HS-5 (cell line): ENCODE data around the gene TXNRD2.

ENCODE experiments used
- DNase-seq: peaks from one replicate; pipeline ENCODE4 v3.0.0-alpha.2; 2012; ENCODE audit warnings: low read depth

TXNRD2 gene

DNA sequence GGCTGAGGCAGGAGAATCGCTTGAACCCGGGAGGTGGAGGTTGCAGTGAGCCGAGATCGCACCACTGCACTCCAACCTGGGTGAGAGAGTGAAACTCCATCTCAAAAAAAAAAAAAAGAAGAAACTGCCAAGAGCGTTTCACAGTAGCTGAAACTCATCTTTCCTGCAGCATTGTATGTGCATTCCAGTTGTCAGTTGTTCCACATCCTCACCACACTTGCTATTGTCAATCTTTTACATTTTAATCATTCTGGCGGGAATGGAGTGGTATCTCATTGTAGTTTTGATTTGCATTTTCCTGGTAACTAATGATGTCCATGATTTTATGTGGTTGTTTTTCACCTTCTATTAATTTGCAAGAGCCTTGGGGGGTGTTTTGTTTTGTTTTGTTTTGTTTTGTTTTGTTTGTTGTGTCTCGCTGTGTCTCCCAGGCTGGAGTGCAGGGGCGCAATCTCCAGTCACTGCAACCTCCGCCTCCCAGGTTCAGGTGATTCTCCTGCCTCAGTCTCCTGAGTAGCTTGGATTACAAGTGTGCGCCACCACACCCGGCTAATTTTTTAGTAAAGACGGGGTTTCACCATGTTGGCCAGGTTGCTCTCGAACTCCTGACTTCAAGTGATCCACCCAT is 78.9 kb downstream of the TXNRD2 start:
- DNase-seq, result no peak

DNA sequence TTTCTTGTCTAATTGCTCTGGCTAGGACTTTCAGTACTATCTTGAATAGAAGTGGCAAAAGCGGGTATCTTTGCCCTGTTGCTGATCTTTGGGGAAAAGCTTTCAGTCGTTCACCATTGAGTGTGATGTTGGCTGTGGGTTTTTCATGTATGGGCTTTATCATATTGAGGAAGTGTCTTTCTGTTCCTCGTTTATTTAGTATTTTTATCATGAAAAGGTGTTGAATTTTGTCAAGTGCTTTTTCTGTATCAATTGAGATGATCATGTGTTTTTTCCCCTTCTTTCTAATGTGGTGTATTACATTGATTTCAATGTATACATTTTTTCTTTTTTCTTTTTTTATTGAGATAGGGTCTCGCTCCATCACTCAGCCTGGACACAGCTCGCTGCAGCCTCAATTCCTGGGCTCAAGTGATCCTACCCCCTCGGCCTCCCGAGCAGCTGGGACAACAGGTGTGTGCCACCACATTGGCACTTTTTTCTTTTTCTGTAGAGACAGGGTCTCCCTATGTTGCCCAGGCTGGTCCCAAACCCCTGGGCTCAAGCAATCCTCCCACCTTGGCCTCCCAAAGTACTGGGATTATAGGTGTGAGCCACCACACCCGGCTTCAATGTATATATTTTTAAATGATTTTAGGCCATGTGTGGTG is 81.6 kb downstream of the TXNRD2 start:
- no peak for DNase-seq

DNA sequence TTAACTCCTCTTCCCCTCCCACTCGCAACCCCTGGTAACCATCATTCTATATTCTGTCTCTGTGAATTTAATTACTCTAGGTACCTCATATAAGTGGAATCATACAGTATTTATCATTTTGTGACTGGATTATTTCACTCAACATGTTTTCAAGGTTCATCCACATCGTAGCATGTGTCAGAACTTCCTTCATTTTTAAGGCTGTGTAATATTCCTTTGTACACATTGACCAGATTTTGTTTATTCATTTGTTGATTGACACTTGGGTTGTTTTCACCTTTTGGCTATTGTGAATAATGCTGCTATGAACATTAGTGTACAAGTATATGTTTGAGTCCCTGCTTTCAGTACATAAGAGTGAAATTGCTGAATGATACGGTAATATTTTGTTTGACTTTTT is 84.2 kb downstream of the TXNRD2 start:
- DNase-seq, result no peak

DNA sequence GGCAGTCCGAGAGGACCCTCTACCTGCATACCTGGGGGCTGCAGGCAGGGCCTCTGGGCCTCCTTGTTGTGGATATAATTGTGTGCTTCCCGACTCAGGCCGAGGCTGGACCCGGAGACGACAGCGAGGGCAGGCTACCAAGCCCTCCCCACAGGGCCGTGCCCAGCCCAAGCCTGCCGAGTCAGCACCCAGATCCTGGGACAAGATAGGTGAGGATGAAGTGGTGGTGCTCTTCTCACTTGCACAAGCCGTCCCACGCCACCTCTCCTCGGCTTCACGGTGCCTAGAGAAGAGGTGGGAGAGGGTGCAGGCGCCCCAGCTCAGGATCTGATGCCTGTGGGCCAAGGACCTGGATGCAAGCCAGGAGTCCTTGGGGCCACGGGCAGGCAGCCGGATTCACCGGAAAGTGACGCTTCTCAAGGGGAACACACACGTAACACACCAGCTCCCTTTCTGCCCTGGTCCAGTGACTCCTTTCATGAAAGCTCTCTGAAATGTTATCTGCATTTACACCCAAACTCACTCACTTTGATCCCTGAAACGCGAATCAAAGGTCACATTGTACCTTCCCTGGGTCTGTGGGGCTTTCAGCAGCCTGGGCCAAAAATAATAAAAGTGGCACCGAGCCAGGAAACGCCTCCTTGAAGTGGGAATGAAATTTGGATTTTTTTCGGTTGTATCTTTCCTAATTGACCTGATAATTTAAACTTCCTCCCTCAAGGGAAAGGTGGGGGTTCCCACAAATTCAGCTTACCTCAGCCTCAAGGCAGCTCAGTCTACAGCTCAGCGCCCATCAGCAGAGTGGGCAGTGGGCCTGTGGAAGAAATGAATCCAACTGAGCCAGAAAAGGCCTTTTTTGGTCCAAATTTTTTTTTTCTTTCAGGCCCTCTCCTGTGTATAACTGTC is 85.9 kb downstream of the TXNRD2 start:
- DNase-seq, result peak; percentile 60

DNA sequence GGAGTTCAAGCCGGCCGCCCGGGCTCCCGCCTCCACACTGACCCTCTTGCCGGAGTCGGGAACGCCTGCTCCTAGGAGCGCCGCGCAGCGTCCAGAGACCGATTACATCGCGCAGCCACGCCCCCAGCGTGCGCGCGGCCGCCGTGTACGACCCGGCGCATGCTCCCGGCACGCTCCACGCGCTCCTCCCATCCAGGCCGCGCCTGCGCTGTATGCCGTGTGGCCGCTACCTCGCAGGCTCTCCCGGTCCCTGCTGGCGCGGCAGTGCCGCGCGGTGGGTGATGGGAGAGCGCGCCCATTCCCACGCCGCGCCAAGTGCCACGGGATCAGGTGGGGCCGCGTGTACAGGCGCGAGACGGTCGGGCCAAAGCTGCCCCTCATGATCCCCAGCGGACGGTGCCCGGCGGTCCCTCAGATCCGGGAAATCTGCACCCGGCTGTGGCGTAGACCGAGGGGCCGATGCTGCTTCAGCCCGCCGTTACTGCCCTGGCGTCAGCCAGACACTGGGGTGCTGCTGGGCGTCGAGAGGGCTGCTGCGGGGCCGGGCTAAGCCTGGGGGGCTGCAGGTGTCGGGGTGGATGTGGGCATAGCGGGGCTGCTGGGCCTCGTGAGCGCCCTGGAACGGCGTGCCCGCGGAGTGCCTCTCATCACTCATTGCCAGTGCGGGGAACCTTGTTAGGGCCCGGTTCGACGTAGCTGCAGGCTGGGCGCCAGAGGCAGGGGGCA is 86.7 kb downstream of the TXNRD2 start, which contains the start of the genes GNB1L and RTL10:
GNB1L (minus strand) TSS at position 97 of the 726 bp plus-strand sequence. CDS start 33,519 bp downstream, outside the sequence.
RTL10 (minus strand) TSS at position 97 of the 726 bp plus-strand sequence. CDS start 2,613 bp downstream, outside the sequence.
- peak; percentile 81 for DNase-seq

DNA sequence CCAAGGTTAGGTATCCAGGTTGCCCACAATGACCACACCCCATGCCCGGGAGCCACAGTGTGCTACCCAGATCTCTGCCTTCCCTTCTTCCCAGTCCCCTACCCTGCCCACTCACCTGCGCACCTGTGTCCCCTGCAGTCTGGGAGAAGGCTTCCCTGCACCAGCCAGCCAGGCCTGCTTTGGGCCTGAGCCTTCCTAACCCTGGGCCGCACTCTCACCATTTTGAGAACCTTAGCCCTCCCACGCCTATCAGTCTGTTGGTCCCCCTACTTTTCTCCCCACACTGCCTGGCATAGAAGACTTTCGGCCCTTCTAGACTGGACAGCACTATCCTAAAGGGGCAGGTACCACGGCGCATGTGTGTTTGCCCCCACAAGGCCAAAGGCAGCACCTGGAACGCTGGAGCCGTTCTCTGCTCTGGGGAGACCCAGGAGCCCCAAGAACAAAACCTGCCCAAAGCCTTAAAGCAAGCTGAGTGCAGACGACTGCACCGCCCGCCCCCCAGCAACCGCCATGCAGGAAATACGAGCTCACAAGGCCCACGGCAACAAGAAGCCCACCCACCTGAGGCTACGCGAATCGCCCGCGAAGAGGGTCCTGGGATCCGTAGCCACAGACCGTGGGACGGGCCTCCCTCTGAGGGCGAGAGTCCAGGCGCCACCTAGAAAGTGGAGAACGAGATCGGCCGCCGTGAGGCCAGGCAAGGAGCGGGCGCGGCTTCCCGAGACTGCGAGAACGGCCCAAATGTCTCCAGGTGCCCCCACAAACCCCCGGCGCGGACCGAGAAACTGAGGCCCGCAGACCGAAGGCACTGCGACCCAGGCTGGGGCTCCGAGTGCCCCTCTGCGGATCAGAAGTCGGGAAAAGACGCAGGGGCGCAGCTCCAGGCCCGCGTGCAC is 87.5 kb downstream of the TXNRD2 start:
- DNase-seq, result no peak

DNA sequence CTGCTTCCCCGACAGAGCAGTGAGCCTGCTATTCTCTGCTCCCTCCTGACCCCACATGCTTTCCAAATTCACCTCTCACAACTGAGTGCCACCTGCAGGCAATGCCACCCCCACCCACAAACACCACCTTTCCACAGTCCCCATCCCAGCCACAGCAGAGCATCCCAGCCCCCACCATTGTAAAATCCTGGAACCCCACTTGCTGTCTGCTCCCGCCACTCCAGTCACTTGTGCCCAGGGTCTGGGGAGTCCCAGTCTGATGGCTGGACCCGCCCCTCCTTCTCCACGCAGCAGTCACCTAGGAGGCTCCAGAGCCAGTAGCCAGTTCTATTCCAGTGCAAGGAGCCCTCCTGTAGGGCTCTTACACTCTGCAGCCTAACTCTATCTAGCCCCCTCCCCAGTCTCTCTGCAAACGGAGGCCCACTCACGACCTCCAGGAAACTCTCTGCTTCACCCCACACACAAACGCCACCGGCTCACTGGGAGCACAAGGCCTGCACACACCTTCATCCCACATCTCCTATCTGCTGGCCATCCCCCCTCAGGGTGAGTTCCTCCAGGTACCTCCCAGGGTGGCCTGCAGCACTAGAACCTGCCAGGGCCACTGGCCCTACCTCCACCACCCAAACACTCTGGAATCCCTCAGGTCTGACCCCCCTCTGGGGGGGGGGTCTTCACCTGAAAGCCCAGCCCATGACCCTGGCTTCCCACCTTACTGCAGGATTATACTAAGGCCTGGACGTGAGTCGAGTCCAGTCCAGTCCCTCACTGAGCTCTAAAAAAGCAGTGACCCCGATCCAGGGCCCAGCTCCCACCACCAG is 88.3 kb downstream of the TXNRD2 start:
- DNase-seq, result no peak

DNA sequence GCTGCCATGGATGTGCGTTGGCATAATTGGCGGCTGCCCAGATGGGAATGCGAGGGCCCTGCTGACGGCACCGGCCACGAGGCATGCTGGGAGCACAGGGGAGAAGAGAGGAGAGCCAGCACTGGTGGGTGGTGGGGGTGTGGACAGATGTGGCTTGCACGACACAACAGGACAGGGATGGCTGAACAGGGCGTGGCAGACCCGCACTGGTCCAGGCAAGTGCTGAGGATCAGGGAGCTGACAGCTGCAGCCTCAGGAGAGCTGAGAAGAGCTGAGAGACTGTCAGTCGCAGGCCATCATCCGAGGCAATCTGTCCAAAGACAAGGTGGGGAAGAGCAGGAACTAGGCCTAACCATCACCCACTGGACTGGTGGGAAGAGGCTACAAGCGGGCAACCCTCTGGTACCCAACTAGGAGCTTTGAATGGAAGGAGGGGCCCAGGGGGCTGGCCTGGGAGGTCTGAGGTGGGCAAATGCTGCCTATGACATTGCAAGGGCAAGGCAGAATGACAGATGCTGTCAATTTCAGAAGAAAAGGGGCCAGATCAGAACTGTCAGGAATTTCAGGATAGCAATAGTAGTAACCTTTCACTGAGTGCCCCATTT is 89.3 kb downstream of the TXNRD2 start:
- DNase-seq, result no peak

DNA sequence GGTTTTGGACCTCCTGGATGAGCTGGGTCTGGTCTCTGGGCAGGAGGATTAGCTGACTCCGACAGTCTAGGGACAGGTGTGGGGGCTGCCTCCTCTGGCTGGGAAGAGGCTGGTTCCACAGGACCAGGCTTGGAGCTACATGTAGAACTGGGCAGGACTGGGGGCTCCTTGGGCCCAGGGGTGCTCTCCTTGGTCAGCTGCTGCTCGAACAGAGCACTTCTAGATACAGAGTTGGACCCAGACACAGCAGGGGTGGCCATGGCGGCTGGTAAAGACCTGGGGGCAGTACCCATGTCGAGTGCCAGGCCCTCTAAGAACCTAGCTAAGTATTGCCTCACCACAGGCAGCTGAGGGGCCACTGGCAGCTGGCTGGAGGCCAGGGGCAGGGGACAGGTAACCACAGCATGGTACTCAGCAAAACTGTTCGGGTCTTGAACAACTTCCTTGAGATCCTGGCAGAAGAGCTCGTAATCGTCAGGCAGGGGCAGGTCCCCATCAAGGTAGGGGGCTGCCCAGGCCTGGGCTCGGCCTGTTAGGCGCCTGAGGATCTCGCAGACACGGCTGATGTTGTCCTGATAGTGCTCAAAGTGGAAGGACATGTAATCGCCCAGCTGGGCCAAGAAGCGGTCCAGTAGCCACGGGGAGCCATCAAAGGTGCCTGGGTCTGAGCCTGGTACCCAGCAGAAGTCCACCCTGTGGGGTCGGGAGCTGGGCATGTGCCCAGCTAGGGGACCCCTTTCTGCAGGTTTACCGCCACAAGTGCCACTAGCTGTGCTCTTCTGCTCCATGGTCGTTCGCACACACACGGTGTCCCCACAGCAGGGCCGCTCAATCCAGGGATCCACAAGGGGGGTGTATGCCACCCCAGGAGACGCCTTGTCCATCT is 90.1 kb downstream of the TXNRD2 start:
- no peak for DNase-seq

DNA sequence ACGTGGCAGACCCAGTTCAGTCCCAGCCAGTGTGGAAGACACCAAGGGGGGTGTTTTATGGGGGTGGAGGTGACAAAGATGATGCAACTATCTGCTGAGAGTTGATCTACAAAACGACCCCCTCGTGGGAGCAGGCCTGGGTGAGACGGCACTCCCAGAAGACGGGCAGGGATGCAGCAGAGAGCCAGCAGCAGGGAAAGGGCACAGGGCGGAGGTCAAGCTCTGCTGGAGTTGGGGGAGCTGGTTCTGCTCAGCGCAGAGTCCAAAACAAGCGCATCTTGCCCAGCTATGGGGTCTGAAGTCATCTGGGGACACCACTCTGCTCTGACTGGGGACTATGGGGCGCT is 90.9 kb downstream of the TXNRD2 start:
- DNase-seq, result no peak

DNA sequence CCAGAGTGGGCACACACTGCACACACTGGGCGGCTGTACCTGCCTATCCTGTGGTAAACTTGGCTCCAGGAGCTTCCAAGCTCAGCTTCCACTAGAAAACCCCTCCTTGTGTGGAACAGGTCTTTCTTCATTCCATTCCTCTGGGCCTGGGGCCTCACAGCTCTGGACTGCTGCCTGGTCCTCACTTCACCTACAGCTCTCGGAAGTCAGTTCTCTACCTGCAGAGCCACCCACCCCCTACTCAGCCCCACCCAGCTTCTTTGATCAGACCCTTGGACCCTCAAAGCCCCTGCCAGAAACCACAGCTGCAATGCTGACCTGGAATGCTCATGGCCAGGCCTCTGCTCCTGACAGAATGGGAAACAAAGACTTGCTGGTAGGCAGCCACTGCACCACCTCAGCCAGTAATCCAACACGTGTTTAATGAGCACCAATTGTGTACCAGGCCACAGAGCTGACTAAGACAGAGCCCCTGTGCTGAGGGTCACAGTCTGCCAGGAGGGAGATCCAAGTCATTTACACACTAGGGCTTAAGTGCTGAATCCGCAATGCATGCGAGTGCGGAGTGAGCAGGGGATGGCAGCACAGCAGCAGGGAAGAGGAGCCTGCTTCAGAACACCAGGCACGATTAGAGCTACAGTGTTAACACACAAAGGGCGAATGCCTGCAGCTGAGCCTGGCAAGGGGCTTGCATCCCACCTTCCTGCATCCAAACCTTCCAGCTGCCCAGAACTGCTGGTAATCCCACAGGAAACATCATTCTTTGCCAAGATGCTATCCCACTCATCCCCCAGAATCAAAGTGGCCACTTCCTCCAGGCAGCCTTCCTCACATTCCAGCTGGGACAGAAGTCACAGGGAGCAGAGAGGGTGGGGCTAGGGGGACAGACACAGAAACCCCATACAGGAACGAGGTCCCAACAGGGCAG is 91.5 kb downstream of the TXNRD2 start:
- no peak for DNase-seq

DNA sequence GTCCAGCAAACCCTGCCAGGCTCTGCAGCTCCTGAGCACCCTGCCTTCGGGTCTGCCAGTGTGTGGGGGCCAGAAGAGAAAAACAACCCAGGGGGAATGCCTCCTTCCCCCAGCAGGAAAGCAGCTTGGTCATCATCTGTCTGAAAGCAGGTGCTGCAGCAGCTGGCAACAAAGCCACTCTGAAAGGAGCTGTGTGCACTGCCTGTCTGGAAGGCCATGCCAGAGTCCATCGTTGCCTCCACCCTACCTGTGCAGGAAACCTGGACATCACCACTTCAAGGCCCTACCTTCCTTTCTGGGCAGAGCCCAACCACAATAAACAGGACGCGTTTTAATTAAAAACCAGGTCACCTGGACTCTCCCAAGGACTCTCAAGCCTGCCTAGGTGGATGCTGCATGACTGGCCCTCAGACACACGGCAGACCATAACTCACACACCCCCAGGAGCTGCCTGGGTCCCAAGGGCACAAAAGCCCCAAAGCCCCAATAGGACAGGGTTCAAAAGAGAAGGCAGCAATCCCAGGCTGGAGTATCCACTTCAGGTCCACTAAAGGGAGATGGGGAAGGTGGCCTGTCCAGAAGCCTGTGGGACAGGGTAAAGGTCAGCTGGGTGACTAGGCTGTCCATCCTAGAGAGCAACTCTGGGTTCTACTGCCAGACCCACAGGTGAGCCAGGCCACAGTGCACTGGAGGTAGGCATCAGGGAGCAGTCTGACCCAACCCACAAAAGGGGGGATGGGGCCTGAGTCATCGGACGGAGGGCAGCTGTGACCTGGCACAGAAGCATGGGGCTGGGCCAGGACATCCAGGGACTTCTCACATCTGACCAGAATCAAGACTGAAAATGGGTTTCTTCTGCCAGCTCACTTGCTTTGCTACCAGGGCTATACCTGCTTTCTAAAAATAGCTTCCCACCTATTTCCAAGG is 93.1 kb downstream of the TXNRD2 start:
- peak; percentile 18 for DNase-seq

DNA sequence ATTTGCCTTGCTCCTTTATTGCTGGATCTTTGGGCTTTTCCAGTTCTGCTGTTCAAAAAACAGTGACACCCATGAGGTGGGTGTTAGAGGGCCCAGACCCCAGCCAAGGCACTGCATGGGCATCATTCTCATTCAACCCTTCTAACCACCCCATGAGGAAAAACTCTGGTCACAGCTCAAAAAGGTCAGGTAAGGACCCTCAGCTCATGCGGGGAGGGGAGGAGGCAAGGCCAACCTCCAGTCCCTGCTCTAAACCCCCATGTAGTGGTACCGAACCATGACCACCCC is 94.3 kb downstream of the TXNRD2 start:
- DNase-seq, result no peak

DNA sequence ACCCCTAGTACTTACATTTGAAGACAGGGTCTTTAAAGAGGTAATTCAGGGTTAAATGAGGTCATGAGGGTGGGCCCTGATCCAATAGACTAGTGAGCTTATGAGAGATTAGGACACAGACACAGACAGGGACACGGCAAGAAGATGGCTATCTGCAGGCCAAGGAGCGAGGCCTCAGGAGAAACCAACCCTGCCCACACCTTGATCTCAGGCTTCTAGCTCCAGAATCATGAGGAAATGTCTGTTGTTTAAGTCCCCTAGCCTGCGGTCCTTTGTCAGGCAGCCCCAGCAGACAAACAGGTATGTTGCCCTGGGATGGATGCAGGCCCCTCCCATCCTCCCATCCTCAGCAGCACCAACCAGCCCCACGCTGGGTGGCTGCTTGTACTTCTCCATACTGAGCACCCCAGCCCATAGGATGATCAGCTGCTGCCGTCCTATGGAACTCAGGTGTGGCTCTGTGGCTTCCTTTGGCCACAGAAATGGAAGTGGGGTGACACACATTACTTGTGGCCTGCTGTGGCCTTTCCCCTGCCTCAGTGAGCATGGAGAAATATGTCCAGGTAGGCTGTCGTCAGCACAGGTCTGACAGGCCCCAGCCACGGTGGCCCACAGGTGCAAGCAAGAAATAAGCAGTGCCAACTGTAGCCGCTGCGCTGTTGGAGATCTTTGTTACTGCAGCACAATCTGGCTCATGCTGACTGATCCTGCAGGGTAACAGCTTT is 94.8 kb downstream of the TXNRD2 start:
- no peak for DNase-seq

DNA sequence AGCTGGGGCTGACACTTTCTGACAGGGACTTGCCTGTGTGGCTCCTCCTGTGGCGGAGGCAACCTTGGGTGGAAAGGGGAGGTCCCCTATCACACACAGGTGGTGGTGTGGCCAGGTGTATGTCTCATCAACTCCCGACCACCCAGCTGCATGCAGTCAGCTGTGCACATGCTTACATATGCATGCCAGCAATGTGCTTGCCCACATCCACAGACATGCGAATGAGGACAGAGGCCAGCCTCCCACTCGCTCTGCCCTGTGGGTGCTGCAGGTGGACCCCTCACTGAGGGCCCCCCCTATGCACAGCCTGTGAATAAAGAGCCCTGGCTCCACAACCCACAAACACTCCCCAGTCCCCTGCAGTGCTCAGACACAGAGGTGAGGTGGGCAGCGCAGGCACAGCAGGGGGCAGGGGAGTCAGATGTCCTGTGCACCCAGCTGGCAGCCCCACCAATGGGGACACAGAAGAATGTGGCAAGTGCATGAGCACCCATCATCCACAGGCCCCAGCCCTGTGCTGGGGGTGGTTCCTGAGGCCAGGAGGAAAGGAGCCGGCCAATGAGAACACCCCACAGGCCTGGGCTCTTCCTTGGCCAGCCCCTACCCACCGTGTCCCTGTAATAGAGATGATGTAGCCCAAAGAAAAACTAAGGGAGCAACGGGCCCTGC is 96.4 kb downstream of the TXNRD2 start:
- DNase-seq, result no peak
